BLaER1 treated with 17β-estradiol and CSF1 and Interleukin-3, amounts not matched to agents 10 nM and 100 nM (cell line): Measurements from ENCODE around the gene SMIM35.

Experiments used
- H3K27ac ChIP-seq, 11 experiments: shearing (Covaris generic); formaldehyde crosslinking; 2 replicates each; pipeline ENCODE4 v1.8.1; 2022
- H3K27me3 ChIP-seq, 11 experiments: shearing (Covaris generic); formaldehyde crosslinking; 2 replicates each; pipeline ENCODE4 v1.8.1; 2022
- H3K36me3 ChIP-seq, 11 experiments: shearing (Covaris generic); formaldehyde crosslinking; 2 replicates each; pipeline ENCODE4 v1.8.1; 2022
- H3K4me1 ChIP-seq, 10 experiments: shearing (Covaris generic); formaldehyde crosslinking; 2 replicates each; pipeline ENCODE4 v1.8.1; 2022
- H3K4me2 ChIP-seq, 11 experiments: shearing (Covaris generic); formaldehyde crosslinking; 2 replicates each; pipeline ENCODE4 v1.8.1; 2022
- H3K4me3 ChIP-seq, 10 experiments: shearing (Covaris generic); formaldehyde crosslinking; 2 replicates each; pipeline ENCODE4 v1.8.1; 2022
- H3K9ac ChIP-seq, 11 experiments: shearing (Covaris generic); formaldehyde crosslinking; 2 replicates each; pipeline ENCODE4 v1.8.1; 2022
- H3K9me3 ChIP-seq, 11 experiments: shearing (Covaris generic); formaldehyde crosslinking; replicated peaks in 1 of 11; 2 replicates each; pipeline ENCODE4 v1.8.1; 2022
- H4K20me1 ChIP-seq, 11 experiments: shearing (Covaris generic); formaldehyde crosslinking; 2 replicates each; pipeline ENCODE4 v1.8.1; 2022
- Cebpa-rat ChIP-seq, 11 experiments: shearing (Covaris generic); IDR thresholded peaks; 2 replicates each; pipeline ENCODE4 v1.8.1; 2022

SMIM35 gene

GRCh38 chr11:117996058-117996457, 90.7 kb downstream of the SMIM35 start:
- peak overlapping the region in 2 of 11 experiments; percentile 99 to 100; a peak in 4 of 22 replicates for H3K4me2 ChIP-seq
- peaks cover 0 to 100% (median 12%) of the 10 kb centered on the region in 10 experiments; a peak in 14 of 20 replicates for H3K4me1 ChIP-seq
- H3K27ac ChIP-seq: no peak overlapping the region; a peak in 1 of 22 replicates
- no peaks in the 10 kb centered on the region for H3K9me3 ChIP-seq
- H3K36me3 ChIP-seq: peaks cover 0 to 100% (median 0%) of the 10 kb centered on the region in 11 experiments; a peak in 7 of 22 replicates
- peaks cover 0 to 98% (median 0%) of the 10 kb centered on the region in 11 experiments; a peak in 4 of 22 replicates for H4K20me1 ChIP-seq
- H3K4me3 ChIP-seq: no peak overlapping the region
- TF ChIP-seq Cebpa-rat (IDR thresholded peaks at IDR 0.05): no peak
- no peaks in the 10 kb centered on the region for H3K27me3 ChIP-seq
- peak overlapping the region in 1 of 11 experiments; percentile 25; a peak in 1 of 22 replicates for H3K9ac ChIP-seq

GRCh38 chr11:117995472-117995871, 91.3 kb downstream of the SMIM35 start:
- H4K20me1 ChIP-seq: peaks cover 0 to 100% (median 0%) of the 10 kb centered on the region in 11 experiments; a peak in 4 of 22 replicates
- H3K27ac ChIP-seq: no peak overlapping the region
- no peak overlapping the region; a peak in 1 of 20 replicates for H3K4me3 ChIP-seq
- H3K27me3 ChIP-seq: no peaks in the 10 kb centered on the region
- H3K4me1 ChIP-seq: peaks cover 0 to 100% (median 11%) of the 10 kb centered on the region in 10 experiments; a peak in 14 of 20 replicates
- H3K9me3 ChIP-seq: no peaks in the 10 kb centered on the region
- peak overlapping the region in 3 of 11 experiments; percentile 67 to 100 (median 99); a peak in 6 of 22 replicates for H3K4me2 ChIP-seq
- H3K9ac ChIP-seq: peak overlapping the region in 1 of 11 experiments; percentile 25; a peak in 1 of 22 replicates
- TF ChIP-seq Cebpa-rat (IDR thresholded peaks at IDR 0.05): no peak
- H3K36me3 ChIP-seq: peaks cover 0 to 100% (median 0%) of the 10 kb centered on the region in 11 experiments; a peak in 7 of 22 replicates

- H3K9ac ChIP-seq: peak overlapping the region in 1 of 11 experiments; percentile 96; a peak in 1 of 22 replicates
- H3K36me3 ChIP-seq: peaks cover 0 to 100% (median 0%) of the 10 kb centered on the region in 11 experiments; a peak in 7 of 22 replicates
- H4K20me1 ChIP-seq: peaks cover 0 to 100% (median 0%) of the 10 kb centered on the region in 11 experiments; a peak in 4 of 22 replicates
- H3K27me3 ChIP-seq: peaks cover 0 to 9% (median 2%) of the 10 kb centered on the region in 11 experiments; a peak in 8 of 22 replicates
- peak overlapping the region in 5 of 11 experiments; percentile 10 to 50 (median 41); a peak in 6 of 22 replicates for H3K27ac ChIP-seq
- H3K4me3 ChIP-seq: peak overlapping the region in 2 of 10 experiments; percentile 14 to 89; a peak in 3 of 20 replicates
- TF ChIP-seq Cebpa-rat (IDR thresholded peaks at IDR 0.05): no peak
- no peaks in the 10 kb centered on the region for H3K9me3 ChIP-seq
- peak overlapping the region in 9 of 11 experiments; percentile 19 to 100 (median 67); a peak in 14 of 22 replicates for H3K4me2 ChIP-seq
- H3K4me1 ChIP-seq: peaks cover 0 to 100% (median 16%) of the 10 kb centered on the region in 10 experiments; a peak in 14 of 20 replicates
Observed at GRCh38 chr11:117993988-117994745, 92.6 kb downstream of the SMIM35 start.

GRCh38 chr11:117992620-117993019, 94.1 kb downstream of the SMIM35 start:
- H3K4me3 ChIP-seq: peak overlapping the region in 2 of 10 experiments; percentile 87 to 89; a peak in 4 of 20 replicates
- H3K36me3 ChIP-seq: peaks cover 0 to 100% (median 0%) of the 10 kb centered on the region in 11 experiments; a peak in 7 of 22 replicates
- H3K9ac ChIP-seq: peak overlapping the region in 1 of 11 experiments; percentile 96; a peak in 1 of 22 replicates
- peaks cover 9 to 94% (median 31%) of the 10 kb centered on the region in 10 experiments for H3K4me1 ChIP-seq
- peak in 6 of 11 experiments; percentile 42 to 81 (median 62); a peak in 8 of 22 replicates for TF ChIP-seq Cebpa-rat (IDR thresholded peaks at IDR 0.05)
- H3K4me2 ChIP-seq: peak overlapping the region in 3 of 11 experiments; percentile 67 to 100 (median 99); a peak in 6 of 22 replicates
- H3K27ac ChIP-seq: peak overlapping the region in 2 of 11 experiments; percentile 35 to 41; a peak in 2 of 22 replicates
- H3K27me3 ChIP-seq: peaks cover 0 to 24% (median 18%) of the 10 kb centered on the region in 11 experiments; a peak in 18 of 22 replicates
- H3K9me3 ChIP-seq: no peaks in the 10 kb centered on the region
- peaks cover 0 to 100% (median 0%) of the 10 kb centered on the region in 11 experiments; a peak in 4 of 22 replicates for H4K20me1 ChIP-seq

GRCh38 chr11:117992136-117992535, 94.6 kb downstream of the SMIM35 start:
- Histone ChIP-seq H3K4me3 (peak overlapping the region in 2 of 10 experiments; percentile 87 to 89; a peak in 4 of 20 replicates), H3K36me3 (peaks cover 0 to 100% (median 0%) of the 10 kb centered on the region in 11 experiments; a peak in 7 of 22 replicates), H3K27me3 (peaks cover 0 to 29% (median 23%) of the 10 kb centered on the region in 11 experiments; a peak in 18 of 22 replicates), H3K4me1 (peaks cover 14 to 89% (median 36%) of the 10 kb centered on the region in 10 experiments), H3K27ac (no peak overlapping the region), H3K9me3 (no peaks in the 10 kb centered on the region), H3K4me2 (peak overlapping the region in 3 of 11 experiments; percentile 67 to 100 (median 99); a peak in 6 of 22 replicates), H4K20me1 (peaks cover 0 to 98% (median 0%) of the 10 kb centered on the region in 11 experiments; a peak in 4 of 22 replicates), H3K9ac (peak overlapping the region in 1 of 11 experiments; percentile 96; a peak in 2 of 22 replicates)
- no peak for TF ChIP-seq Cebpa-rat (IDR thresholded peaks at IDR 0.05)

GRCh38 chr11:117989351-117990102, 97.2 kb downstream of the SMIM35 start:
- Histone ChIP-seq H3K9me3 (no peaks in the 10 kb centered on the region), H3K36me3 (peaks cover 0 to 79% (median 0%) of the 10 kb centered on the region in 11 experiments; a peak in 6 of 22 replicates), H3K4me2 (peak overlapping the region in 5 of 11 experiments; percentile 96 to 100 (median 99); a peak in 10 of 22 replicates), H4K20me1 (peaks cover 0 to 72% (median 0%) of the 10 kb centered on the region in 11 experiments; a peak in 4 of 22 replicates), H3K4me1 (peaks cover 33 to 95% (median 52%) of the 10 kb centered on the region in 10 experiments), H3K4me3 (peak overlapping the region in 3 of 10 experiments; percentile 73 to 89 (median 87); a peak in 6 of 20 replicates), H3K9ac (peak overlapping the region in 4 of 11 experiments; percentile 28 to 96 (median 85); a peak in 7 of 22 replicates), H3K27me3 (peaks cover 0 to 55% (median 48%) of the 10 kb centered on the region in 11 experiments; a peak in 18 of 22 replicates), H3K27ac (peak overlapping the region in 5 of 11 experiments; percentile 28 to 85 (median 75); a peak in 9 of 22 replicates)
- no peak for TF ChIP-seq Cebpa-rat (IDR thresholded peaks at IDR 0.05)

- Histone ChIP-seq H3K4me1 (peaks cover 33 to 74% (median 43%) of the 10 kb centered on the region in 10 experiments), H3K4me3 (peak overlapping the region; percentile 55 to 89 (median 64)), H3K4me2 (peak overlapping the region; percentile 90 to 100 (median 96)), H3K9me3 (peaks cover 0 to 9% (median 0%) of the 10 kb centered on the region in 11 experiments; a peak in 5 of 22 replicates), H3K36me3 (peaks cover 0 to 55% (median 0%) of the 10 kb centered on the region in 11 experiments; a peak in 6 of 22 replicates), H4K20me1 (peaks cover 0 to 47% (median 0%) of the 10 kb centered on the region in 11 experiments; a peak in 3 of 22 replicates), H3K9ac (peak overlapping the region in 10 of 11 experiments; percentile 63 to 96 (median 74); a peak in 19 of 22 replicates), H3K27me3 (peaks cover 0 to 60% (median 49%) of the 10 kb centered on the region in 11 experiments; a peak in 18 of 22 replicates), H3K27ac (peak overlapping the region in 10 of 11 experiments; percentile 23 to 85 (median 65); a peak in 18 of 22 replicates)
- peak in 3 of 11 experiments; percentile 12 to 70 (median 15); a peak in 2 of 22 replicates for TF ChIP-seq Cebpa-rat (IDR thresholded peaks at IDR 0.05)
Observed at GRCh38 chr11:117986981-117987574, 99.7 kb downstream of the SMIM35 start.
